Cortex of kidney (tissue), 1 donor: Measurements from ENCODE around the gene TMEM54.

ENCODE experiments used
- DNase-seq: peaks from one replicate; lab custom pipeline; 2025; lab: John Stamatoyannopoulos, UW

Gene TMEM54

DNA sequence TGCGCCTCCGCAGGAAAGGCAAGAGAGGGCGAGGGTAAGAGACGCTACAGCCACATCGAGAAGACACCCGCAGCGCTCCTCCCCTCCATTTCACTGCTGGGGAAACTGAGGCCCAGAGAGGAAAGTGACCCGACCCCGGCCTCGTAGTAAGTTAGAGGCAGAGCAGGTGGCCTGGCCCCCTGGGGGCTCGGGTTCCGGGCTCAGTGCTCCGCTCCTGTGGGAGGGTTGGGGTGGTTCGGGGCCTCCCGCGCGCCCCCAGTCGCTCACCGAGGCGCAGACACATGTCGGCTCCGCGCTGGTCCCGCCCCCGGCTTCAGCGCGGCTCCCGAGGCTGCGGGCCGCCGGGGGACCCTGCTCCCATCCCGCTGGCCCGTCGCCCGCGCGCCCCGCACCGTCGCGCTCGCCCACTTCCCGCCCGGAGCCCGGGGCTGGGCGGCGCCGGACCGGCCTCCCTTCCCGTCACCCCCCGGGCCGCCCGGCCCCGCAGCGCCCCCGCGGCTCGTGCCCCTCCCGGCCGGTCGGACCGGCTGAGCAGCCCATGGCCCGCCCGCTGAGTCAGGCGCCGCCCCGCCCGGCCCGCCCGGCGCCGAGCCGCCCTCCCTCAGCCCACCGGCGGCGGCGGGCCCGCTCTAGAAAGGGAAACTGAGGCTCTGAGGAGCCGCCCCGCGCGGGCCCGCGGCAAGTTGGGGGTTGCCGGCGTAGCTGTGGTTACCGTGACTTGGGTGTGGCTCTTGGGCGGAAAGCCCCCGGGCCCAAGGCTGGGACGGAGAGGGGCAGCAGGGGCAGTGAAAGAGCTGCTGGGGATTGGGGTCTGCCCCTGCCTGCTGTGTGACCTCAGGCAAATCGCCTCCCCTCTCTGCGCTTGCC, at the start of gene TMEM54:
TSS of gene TMEM54 (minus strand) at position 434 of the 867 bp plus-strand sequence. CDS start at position 283, 151 bp downstream.
- no peak for DNase-seq

- DNase-seq, result no peak
These were observed 48.3 kb upstream of the TMEM54 start for GRCh38 chr1:32949519-32949918.

DNA sequence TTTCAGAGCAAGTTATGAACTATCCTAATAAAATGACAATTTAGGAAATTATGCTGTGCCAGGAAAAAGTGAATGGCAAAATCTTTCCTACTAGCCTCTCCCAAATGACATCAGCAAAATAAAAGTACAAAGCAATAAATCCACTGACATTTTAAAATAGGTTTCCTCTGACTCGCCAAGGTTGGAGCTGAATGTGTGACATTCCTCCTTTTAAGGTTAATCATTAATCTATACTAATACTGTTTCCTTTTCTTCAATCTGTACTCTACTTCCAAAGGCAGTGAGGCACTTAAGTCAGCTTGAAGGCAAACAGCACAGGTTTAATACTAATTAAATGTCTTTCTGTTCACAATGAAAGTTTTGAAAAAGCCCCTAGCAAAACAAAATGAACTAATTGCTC, 47.7 kb upstream of the TMEM54 start:
- DNase-seq, result no peak

- DNase-seq, result no peak
These were observed 47.2 kb upstream of the TMEM54 start for GRCh38 chr1:32948390-32948722.

GRCh38 chr1:32947669-32948389, 46.6 kb upstream of the TMEM54 start:
- DNase-seq, result no peak

DNA sequence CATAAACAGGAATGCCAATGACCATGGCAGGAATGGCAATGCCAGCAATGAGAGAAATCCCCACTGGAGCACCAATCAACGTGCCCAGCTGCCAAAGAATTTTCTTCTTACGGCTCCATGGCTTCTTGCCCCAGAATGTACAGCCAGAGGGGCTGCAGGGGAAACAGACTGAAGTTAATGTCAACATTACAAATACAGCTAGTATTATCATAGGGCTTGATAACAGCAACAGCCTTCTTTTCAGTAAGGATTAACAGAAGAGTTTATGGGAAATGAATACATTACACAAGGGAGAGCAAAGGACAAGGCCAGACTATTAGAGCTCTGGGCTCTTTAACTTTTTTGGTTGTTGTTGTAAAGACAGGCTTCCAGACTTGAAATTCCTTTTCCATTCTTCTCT, 45.2 kb upstream of the TMEM54 start:
- DNase-seq, result no peak

GRCh38 chr1:32944180-32944579, 43.0 kb upstream of the TMEM54 start:
- no peak for DNase-seq

- DNase-seq, result no peak
These were observed 38.6 kb upstream of the TMEM54 start for GRCh38 chr1:32939655-32940371.

DNA sequence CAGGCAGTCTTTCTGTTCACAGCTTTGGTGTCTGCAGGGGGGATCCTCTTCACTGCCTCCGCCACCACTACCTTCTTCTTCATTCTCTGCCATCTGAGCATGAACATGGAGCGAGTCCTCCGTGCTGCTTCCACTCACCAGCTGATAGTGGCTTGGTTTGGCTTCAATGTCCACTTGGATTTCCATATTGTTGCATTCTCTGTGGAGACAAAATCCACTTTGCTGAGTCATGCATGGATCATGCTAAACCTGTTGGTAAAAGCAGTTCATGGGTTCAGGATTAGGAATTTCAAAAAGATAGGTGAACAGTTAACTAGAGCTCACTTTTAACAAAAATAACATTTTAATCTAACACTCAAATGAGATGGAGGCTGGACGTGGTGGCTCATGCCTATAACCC, 35.9 kb upstream of the TMEM54 start:
- no peak for DNase-seq

DNA sequence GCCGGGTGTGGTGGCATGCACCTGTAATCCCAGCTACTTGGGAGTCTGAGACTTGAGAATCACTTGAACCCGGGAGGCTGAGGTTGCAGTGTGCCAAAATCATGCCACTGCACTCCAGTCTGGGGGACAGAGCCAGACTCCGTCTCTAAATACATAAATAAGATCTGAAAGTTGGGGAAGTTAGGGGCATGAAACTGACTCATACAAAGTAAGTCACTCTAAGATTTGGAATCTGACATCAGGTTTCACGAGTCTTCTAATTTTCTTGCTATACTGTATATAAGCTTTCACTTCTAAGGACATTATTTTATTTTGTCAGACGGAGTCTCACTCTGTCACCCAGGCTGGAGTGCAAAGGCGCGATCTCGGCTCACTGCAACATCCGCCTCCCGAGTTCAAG, 33.3 kb upstream of the TMEM54 start:
- no peak for DNase-seq

GRCh38 chr1:32933742-32934322, 32.6 kb upstream of the TMEM54 start:
- no peak for DNase-seq

DNA sequence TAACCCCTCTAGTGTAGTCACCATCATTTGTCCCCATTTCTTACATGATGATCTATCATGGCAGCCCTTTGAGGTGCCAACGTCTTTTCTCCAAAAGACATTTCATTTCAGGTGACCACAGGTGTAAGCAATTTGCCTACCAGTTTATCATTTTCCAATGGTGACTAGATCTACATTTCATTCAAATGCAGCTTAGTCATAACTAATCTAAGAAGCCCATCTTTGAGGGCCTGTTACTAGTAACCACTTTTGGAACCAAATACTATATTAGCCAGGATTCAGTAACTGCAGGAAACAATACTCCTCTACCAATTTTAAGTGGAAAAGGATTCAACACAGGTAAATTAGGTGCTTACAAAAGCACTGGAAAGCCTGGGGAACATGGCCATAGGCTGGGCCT, 30.6 kb upstream of the TMEM54 start:
- DNase-seq, result no peak

GRCh38 chr1:32929366-32929765, 28.2 kb upstream of the TMEM54 start:
- DNase-seq, result no peak

DNA sequence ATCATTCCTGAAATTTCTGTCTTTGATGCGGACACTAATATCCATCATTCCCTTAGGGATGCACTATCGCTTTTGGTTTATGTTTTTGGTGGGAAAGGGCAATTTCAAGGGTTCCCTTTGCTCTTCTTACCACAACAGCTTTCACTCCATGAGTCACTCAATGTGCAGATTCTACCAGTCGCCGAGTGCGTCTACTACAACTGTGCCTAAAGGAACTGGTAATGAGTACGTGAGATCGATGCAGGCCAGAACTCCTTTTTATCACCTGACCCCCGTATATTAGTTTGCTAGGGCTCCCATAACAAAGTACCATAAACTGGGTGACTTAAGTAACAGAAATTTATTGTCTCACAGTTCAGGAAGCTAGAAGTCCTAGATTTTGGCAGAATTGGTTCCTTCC, 27.5 kb upstream of the TMEM54 start:
- no peak for DNase-seq

DNA sequence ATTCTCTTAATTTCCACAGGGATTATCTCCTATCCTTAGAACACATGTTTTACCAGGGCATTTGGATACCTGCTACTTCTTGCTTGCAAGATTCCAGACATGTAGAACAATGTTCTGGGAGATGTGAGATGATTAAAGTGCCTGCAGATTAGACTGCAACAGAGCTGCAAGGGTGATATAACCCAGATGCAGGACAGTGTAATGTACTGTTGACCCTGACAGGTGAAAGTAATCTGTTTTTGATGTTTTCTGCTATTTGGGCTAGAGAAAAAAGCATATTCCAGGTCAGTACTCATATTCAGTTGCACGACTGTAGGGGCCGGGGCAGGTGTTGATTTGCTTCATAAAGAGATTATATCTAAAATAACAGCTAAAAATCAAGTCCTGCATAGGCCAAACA, 27.1 kb upstream of the TMEM54 start:
- DNase-seq, result no peak

DNA sequence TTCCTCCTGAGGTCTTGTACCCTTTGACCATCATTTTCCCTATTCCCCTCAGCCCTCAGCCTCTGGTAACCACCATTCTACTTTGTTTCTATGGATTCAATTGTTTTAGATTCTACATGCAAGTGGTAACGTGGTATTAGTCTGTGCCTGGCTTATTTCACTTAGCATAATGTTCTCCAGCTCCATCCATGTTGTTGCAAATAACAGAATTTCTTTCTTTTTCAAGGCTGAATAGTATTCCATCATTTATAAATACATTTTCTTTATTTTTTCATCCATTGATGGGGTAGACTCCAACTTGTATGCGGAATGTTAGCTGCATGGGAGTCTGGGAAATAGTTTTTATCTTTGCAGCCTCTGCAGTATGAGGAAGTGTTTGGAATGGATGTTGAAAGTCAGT, 26.3 kb upstream of the TMEM54 start:
- no peak for DNase-seq

GRCh38 chr1:32926562-32926961, 25.4 kb upstream of the TMEM54 start:
- no peak for DNase-seq

DNA sequence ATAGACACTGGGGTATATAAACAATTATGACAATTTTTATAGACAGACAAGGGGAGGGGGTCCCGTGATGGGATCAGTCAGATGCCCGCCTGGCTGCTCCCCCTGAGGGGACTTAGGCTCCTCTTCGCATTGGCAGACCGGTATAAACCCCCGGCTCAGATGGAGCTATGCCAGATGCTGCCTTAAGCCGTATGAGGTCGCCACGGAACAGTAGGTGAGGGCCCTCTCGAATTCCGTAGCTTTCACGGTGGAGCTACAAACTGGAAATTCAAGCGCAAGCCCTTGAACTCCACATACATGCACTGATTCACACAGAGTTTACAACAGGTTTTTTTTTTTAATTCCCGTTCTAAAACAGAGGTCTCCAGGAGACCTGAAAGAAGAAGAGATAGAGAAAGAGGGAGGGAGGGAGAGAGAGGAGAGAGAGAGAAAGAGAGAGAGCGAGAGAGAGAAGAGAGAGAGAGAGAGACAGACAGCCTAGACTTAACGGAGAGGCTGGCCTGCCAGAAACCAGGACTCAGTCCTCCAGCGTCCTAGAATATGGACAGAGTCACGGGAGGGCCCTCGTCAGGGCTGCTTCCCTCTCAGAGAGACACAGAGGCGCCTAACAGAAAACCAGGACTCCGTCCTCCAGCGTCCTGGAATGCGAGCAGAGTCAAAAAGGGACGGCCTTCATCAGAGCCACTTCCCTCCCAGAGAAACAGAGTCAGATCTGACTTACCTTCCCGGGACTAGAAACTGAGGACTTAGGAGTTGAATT, 24.4 kb upstream of the TMEM54 start:
- no peak for DNase-seq

DNA sequence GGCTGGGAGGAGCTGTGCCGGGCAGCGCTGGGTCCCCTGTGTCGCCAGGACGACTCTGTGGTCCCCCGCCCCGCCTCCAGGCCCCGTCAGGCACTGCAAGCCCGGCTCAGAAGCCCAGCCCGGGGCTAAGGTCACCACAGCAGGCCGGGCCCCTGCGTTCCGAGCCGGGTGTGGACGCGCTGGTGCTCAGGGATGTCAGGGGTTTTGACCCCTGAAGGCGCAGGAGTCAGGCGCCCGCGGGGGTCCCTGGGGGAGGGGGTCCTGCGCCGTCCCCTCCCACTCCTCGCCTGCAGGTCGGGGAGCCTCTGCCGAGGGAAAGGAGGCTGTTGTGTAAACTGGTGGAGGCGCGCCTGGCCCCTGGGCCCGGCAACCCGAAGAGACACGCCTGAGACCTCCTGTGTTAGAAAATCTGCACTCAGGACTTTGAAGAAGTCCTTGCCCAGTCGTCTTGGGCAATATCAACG, 23.7 kb upstream of the TMEM54 start:
- no peak for DNase-seq

DNA sequence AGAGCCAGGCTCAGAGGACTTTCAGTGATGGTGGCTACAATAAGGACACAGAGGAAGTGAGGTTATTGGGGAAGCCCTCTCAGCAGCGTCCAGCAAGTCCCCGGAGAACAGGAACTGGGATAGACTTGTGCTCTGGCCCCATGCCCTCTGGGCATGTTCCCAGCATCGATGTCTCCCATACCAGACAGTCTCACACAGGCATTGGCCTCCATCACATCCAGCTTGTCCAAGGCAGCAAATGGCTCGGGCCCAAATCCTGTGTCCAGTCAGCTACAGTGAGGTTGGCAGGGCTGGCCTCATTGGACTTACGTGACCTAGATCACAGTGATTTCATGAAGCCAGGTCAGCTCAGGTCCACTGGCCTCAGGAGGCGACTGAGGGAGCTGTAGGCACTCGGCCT, 19.6 kb upstream of the TMEM54 start:
- no peak for DNase-seq
